ENCODE measurements around the gene FXYD1. TPM values are rescaled to one million over a fixed set of nuclear protein-coding genes. Genes with fewer than 3 reads are reported as not detected.
"Not testable (repeated sequence)": the region's sequence is repeated elsewhere in the genome, so short reads cannot be mapped to it uniquely, and the experiment has no call there.

Gene FXYD1
- total RNA-seq, 2 experiments from 2014 or later, result 1.3 to 1.4 TPM

DNA sequence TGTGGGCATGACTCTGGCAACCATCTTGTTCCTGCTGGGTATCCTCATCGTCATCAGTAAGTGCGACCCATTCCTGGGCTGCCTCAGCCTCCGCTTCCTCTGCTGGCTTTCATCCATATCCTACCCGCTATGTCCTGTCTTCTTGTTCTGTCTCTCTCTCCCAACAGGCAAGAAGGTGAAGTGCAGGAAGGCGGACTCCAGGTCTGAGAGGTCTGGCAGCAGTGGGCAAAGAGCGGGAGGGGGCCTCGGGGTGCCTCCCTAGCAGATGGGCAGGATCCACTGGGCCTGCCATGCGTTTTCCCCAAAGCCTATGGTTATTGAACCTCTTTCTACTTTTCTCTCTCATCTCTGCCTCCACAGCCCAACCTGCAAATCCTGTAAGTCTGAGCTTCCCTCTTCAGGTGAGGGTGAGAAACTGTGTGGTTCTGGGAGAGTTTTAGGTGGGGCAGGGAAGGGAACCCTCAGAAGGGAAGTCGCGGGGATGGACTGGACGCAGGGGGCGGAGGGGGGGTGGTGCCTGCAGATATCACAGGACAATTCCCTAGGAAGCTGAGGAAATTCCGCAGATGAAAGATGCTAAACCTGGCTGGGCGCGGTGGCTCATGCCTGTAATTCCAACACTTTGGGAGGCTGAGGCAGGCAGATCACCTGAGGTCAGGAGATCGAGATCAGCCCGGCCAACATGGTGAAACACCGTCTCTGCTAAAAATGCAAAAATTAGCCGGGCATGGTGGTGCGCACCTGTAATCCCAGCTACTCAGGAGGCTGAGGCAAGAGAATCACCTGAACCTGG is 12.8 kb downstream of the FXYD1 start:
- no peak for DNase-seq
- Mint-ChIP-seq H3K4me1 (ENCODE audit: low read depth) (peaks cover 29% of the 10 kb centered on the region), H3K9me3 (ENCODE audit: insufficient read depth) (no peaks in the 10 kb centered on the region), H3K4me3 (no peak overlapping the region), H3K36me3 (ENCODE audit: low read depth) (peaks cover 22% of the 10 kb centered on the region), H3K27ac (no peak overlapping the region), H3K27me3 (ENCODE audit: low read depth) (peaks cover 7% of the 10 kb centered on the region)
- CTCF ChIA-PET, result interaction anchor here (1.0 to 3.8 kb wide), 2 partner anchors 9 to 107 kb away, joined by 3 to 67 read pairs; partner anchors contain the start of gene FXYD7
- no peak for ATAC-seq
- POLR2A ChIA-PET, result no interaction called here

DNA sequence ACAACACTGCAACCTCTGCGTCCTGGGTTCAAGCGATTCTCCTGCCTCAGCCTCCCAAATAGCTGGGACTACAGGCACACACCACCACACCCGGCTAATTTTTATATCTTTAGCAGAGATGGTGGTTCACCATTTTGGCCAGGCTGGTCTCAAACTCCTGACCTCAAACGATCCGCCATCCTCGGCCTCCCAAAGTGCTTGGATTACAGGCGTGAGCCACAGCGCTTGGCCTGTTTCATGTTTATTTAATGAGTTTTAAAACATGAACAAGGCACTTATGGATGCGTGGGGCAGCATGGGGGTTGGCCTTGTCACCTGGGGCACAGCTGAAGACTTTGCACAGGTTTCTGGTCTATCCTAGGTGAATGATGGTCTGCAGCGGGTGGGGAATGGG is 14.5 kb downstream of the FXYD1 start:
- DNase-seq; H3K27me3 Mint-ChIP-seq (ENCODE audit: low read depth); H3K9me3 Mint-ChIP-seq (ENCODE audit: insufficient read depth); ATAC-seq: not testable (repeated sequence)
- H3K36me3 Mint-ChIP-seq (ENCODE audit: low read depth), result peaks cover 39% of the 10 kb centered on the region
- ChIA-PET POLR2A (interaction anchor here (1.5 to 2.2 kb wide), 5 partner anchors 14 to 116 kb away, joined by 5 to 18 read pairs (median 11); partner anchors contain the start of gene USF2), CTCF (interaction anchor here (1.0 to 3.8 kb wide), 10 partner anchors 8 to 333 kb away, joined by 3 to 67 read pairs (median 7); partner anchors contain the start of gene FXYD7)
- peaks cover 42% of the 10 kb centered on the region for H3K4me1 Mint-ChIP-seq (ENCODE audit: low read depth)
- peak overlapping the region; percentile 26 for H3K27ac Mint-ChIP-seq
- H3K4me3 Mint-ChIP-seq, result peak overlapping the region; percentile 97

DNA sequence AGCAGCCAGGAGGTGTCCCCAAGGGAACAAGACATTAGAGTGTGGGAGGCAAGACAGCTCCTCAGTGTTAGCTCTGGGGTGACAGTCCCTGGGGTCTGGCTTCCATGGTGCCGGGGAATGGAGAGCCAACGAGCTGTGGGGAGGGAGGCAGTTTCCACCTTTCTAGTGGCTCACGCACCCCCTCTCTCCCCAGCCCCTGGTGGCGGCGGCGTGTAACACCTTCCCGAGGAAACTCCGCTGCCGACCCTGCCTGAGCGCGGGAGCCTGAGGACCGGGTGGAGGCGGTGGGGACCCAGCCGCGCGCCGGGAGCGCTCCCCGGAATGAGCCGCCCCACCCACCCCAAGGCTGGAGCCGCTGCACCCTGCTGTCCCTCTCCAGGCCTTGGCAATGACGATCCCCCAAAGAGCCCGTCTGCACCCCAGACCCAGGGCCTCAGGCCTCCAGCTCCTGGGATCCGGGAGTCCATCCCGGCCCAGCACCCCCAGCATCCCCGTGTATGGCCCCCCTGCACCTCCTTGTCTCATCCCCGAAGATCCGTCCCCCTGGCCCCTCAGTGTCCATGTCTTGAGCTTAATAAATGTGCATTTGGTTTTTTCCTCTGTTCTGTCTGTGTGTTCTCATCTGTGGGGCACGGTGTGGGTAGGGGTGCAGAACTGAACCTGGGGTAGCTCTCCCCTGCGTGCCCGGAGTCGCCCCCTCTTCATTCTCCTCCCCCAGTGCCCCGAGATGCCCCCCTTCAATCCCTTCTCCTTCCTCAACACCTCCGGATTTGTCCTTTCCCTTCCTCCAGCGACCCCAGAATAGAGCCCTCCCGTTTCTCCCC is 15.3 kb downstream of the FXYD1 start:
- DNase-seq (peak; percentile 78), ATAC-seq (peak; percentile 66)
- Mint-ChIP-seq H3K9me3 (ENCODE audit: insufficient read depth) (no peaks in the 10 kb centered on the region), H3K27ac (peak overlapping the region; percentile 96), H3K27me3 (ENCODE audit: low read depth) (peaks cover 7% of the 10 kb centered on the region), H3K4me1 (ENCODE audit: low read depth) (peaks cover 45% of the 10 kb centered on the region), H3K4me3 (peak overlapping the region; percentile 97), H3K36me3 (ENCODE audit: low read depth) (peaks cover 47% of the 10 kb centered on the region)
- ChIA-PET POLR2A (interaction anchor here (0.6 to 2.2 kb wide), 16 partner anchors 9 to 678 kb away, joined by 3 to 18 read pairs (median 4); partner anchors contain the start of gene USF2), CTCF (interaction anchor here (0.6 to 3.8 kb wide), 20 partner anchors 9 to 332 kb away, joined by 3 to 67 read pairs (median 6); partner anchors contain the start of genes FXYD7 and LGI4)

DNA sequence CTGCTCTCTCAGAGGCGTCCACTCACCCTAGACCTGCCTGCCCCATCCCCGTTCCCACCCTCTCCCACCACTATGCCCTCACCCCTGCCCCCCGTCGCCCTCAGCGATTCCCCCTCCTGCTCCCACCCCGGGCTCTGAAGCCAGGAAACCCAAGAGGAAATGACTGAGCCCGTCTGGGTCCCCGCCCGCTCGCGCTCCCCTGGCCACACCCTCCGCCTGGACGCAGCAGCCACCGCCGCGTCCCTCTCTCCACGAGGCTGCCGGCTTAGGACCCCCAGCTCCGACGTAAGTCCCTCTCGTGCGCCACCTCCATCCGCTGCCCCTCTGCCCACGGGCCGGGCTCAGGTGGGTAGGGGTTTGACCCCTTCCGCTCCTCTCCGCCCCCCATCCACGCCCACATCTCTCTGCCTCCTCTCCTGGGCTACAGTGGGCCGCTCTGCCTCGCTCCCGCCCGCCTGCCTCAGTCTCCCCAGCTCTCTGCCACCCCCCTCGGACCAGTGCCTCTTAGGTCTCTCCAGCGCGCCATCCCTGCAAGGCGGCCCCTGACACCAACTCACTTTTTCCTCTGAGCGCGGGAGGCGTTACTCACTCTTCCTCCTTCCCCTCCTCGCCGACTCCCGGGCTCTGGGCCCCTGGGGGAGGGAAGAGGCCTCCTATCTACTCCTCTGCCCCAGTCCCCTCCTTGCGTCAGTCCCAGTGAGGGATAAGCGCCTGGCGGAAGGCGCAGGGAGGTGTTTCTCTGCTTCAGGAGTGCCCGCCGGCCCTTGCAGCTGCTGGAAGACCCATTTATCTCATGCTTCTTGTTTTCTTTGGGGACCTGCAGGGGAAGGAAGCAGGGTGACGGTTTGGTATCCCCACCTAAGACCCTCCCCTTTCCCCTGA is 16.1 kb downstream of the FXYD1 start, which contains the start of gene FXYD5:
FXYD5 (plus strand) TSS at position 211 of the 882 bp plus-strand sequence. CDS start 816 bp downstream, outside the sequence.
- Mint-ChIP-seq H3K27ac (peak within 1 kb of the TSS; percentile 96), H3K4me3 (peak within 1 kb of the TSS; percentile 97), H3K27me3 (ENCODE audit: low read depth) (peaks cover 7% of the 10 kb centered on the region), H3K4me1 (ENCODE audit: low read depth) (peaks cover 51% of the 10 kb centered on the region), H3K36me3 (ENCODE audit: low read depth) (peaks cover 55% of the 10 kb centered on the region), H3K9me3 (ENCODE audit: insufficient read depth) (no peaks in the 10 kb centered on the region)
- ATAC-seq (peak; percentile 77), DNase-seq (peak; percentile 77)
- CTCF ChIA-PET, result interaction anchor here (0.6 to 3.8 kb wide), 18 partner anchors 8 to 331 kb away, joined by 3 to 67 read pairs (median 6); partner anchors contain the start of genes FXYD7 and LGI4
- POLR2A ChIA-PET, result interaction anchor here (0.6 to 2.2 kb wide), 12 partner anchors 8 to 114 kb away, joined by 3 to 18 read pairs (median 5); partner anchors contain the start of gene USF2

DNA sequence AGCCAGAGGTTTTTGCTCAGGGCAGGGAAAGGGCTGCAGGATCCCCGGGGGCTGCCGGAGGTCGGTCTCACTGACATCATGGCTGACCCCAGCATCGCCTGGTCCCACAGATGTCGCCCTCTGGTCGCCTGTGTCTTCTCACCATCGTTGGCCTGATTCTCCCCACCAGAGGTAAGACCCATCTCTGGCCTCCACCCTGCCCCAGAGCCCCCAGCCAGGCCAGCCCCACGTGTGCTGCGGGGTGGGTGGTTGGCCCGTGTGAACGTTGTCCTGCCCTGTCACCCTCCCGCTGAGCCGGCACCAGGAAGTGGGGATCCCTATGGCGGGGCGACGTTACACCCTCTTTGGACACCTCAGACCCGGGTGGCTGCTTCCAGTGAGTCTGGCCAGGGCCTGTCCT is 16.8 kb downstream of the FXYD1 start:
- Mint-ChIP-seq H3K27me3 (ENCODE audit: low read depth) (peaks cover 7% of the 10 kb centered on the region), H3K9me3 (ENCODE audit: insufficient read depth) (no peaks in the 10 kb centered on the region), H3K27ac (peak overlapping the region; percentile 96), H3K4me1 (ENCODE audit: low read depth) (peaks cover 52% of the 10 kb centered on the region), H3K36me3 (ENCODE audit: low read depth) (peaks cover 61% of the 10 kb centered on the region), H3K4me3 (peak overlapping the region; percentile 97)
- ChIA-PET POLR2A (interaction anchor here (1.2 to 2.2 kb wide), 2 partner anchors 12 to 83 kb away, joined by 3 to 18 read pairs; no protein-coding TSS in a partner anchor), CTCF (no interaction called here)
- DNase-seq (peak; percentile 41), ATAC-seq (peak; percentile 44)

DNA sequence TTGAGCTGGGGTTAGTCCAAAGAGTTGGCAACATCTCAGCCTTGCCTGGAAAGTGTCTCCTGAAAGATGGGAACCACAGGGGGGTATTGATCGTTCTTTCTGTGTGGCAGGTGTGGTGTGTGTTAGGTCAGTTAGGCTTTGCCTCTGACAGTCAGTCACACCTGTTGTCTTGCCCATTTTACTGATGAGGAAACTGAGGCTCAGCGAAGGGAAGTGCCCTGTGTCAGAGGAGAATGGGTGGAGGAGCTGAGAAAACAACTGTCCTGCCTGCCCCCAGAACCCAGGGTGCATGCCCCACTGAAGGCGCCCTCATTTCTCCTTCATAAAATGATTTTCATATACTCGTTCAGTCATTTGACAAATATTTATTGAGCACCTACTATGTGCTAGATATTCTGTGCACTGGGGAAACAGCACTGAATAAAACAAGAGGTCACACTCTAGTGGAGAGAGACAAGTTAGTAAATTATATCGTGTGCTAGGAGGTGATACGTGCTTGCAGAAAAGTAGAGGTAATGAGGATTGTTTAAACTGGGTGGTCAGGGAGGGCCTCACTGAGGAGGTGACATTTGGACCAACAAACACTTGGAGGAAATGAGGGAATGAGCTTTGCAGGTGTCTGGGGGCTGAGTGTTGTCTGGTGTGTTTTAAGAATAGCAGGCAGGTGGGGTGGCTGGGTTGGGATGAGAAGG is 17.5 kb downstream of the FXYD1 start:
- DNase-seq (no peak), ATAC-seq (no peak)
- ChIA-PET CTCF (interaction anchor here (0.9 kb wide), 1 partner anchor 15 kb away, joined by 3 read pairs; no protein-coding TSS in a partner anchor), POLR2A (interaction anchor here (0.6 kb wide), 1 partner anchor 56 kb away, joined by 4 read pairs; no protein-coding TSS in a partner anchor)
- peaks cover 51% of the 10 kb centered on the region for H3K4me1 Mint-ChIP-seq (ENCODE audit: low read depth)
- peak overlapping the region; percentile 97 for H3K4me3 Mint-ChIP-seq
- H3K27ac Mint-ChIP-seq, result peak overlapping the region; percentile 96
- peaks cover under 1% of the 10 kb centered on the region for H3K9me3 Mint-ChIP-seq (ENCODE audit: insufficient read depth)
- H3K27me3 Mint-ChIP-seq (ENCODE audit: low read depth), result peaks cover 7% of the 10 kb centered on the region
- H3K36me3 Mint-ChIP-seq (ENCODE audit: low read depth), result peaks cover 68% of the 10 kb centered on the region

DNA sequence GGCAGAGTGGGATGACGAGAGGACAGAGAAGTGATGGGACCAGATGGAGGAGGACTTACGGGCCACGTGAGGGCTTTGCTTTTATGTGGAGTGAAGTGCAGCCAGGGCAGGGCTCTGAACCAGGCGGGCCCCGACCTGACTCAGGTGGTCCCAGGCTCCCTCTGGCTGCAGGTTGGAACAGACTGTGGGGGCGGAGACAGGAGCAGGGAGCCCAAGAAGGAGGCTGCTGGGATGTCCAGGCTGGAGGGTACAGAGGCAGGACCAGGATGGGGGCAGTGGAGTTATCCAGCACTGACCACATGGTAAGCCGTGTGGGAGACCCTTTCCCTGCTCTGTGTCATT is 18.0 kb downstream of the FXYD1 start:
- peak overlapping the region; percentile 97 for H3K4me3 Mint-ChIP-seq
- peaks cover 73% of the 10 kb centered on the region for H3K36me3 Mint-ChIP-seq (ENCODE audit: low read depth)
- H3K27me3 Mint-ChIP-seq (ENCODE audit: low read depth), result peaks cover 5% of the 10 kb centered on the region
- DNase-seq (no peak), ATAC-seq (no peak)
- H3K9me3 Mint-ChIP-seq (ENCODE audit: insufficient read depth), result peaks cover 4% of the 10 kb centered on the region
- ChIA-PET POLR2A (interaction anchor here (0.6 kb wide), 1 partner anchor 55 kb away, joined by 4 read pairs; no protein-coding TSS in a partner anchor), CTCF (interaction anchor here (0.9 kb wide), 1 partner anchor 15 kb away, joined by 3 read pairs; no protein-coding TSS in a partner anchor)
- peaks cover 51% of the 10 kb centered on the region for H3K4me1 Mint-ChIP-seq (ENCODE audit: low read depth)
- peak overlapping the region; percentile 96 for H3K27ac Mint-ChIP-seq

DNA sequence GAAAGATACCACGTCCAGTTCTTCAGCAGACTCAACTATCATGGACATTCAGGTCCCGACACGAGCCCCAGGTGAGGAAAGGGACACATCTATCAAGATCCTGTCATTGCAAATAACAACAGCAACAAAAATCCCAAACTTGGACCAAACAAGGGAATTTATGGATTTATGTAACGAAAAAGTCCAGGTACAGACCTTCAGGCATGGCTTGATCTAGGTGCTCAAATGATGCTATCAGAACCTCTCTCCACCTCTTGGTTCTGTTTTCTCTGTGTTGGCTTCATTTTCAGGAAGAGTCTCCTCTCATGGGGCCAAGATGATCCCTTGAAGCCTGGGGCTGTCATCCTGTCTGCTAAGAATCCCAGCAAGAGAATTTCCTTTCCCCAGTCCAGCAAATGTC is 18.8 kb downstream of the FXYD1 start:
- CTCF ChIA-PET, result no interaction called here
- ATAC-seq, result no peak
- POLR2A ChIA-PET, result interaction anchor here (0.9 kb wide), 1 partner anchor 22 kb away, joined by 3 read pairs; no protein-coding TSS in a partner anchor
- Mint-ChIP-seq H3K4me3 (peak overlapping the region; percentile 36), H3K4me1 (ENCODE audit: low read depth) (peaks cover 51% of the 10 kb centered on the region), H3K36me3 (ENCODE audit: low read depth) (peaks cover 81% of the 10 kb centered on the region), H3K9me3 (ENCODE audit: insufficient read depth) (peaks cover 9% of the 10 kb centered on the region), H3K27me3 (ENCODE audit: low read depth) (peaks cover 2% of the 10 kb centered on the region), H3K27ac (peak overlapping the region; percentile 96)
- DNase-seq, result no peak

DNA sequence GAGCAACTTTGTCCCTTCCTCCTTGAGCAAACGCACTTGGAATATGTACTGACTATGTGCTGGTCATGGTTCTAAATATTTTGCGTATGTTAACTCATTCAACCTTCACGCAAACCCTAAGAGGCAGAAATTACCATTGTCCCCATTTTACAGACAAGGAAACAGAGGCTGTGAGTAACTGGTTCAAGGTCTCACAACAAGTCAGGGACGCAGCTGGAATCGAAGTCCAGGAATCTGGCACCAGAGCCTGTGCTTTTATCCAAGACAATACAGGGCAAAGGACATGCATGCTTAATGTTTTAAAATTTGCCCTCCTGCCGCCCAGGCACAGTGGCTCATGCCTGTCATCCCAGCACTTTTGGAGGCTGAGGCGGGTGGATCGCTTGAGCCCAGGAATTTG is 21.0 kb downstream of the FXYD1 start:
- ATAC-seq (no peak), DNase-seq (no peak)
- Mint-ChIP-seq H3K9me3 (ENCODE audit: insufficient read depth) (peaks cover 18% of the 10 kb centered on the region), H3K27ac (no peak overlapping the region), H3K4me3 (no peak overlapping the region), H3K27me3 (ENCODE audit: low read depth) (no peaks in the 10 kb centered on the region), H3K36me3 (ENCODE audit: low read depth) (peaks cover 99% of the 10 kb centered on the region), H3K4me1 (ENCODE audit: low read depth) (peaks cover 42% of the 10 kb centered on the region)
- CTCF ChIA-PET, result interaction anchor here (1.4 kb wide), 1 partner anchor 18 kb away, joined by 3 read pairs; no protein-coding TSS in a partner anchor
- POLR2A ChIA-PET, result interaction anchor here (0.8 kb wide), 1 partner anchor 46 kb away, joined by 3 read pairs; no protein-coding TSS in a partner anchor
